BLaER1 (cell line): Measurements from ENCODE around the gene TRPV6.

Source experiments
- H3K27ac ChIP-seq: shearing (Covaris generic); formaldehyde crosslinking; 2 replicates; pipeline ENCODE4 v1.8.1; 2022
- H3K27me3 ChIP-seq: shearing (Covaris generic); formaldehyde crosslinking; 2 replicates; pipeline ENCODE4 v1.8.1; 2022
- H3K36me3 ChIP-seq: shearing (Covaris generic); formaldehyde crosslinking; 2 replicates; pipeline ENCODE4 v1.8.1; 2022
- H3K4me1 ChIP-seq: shearing (Covaris generic); formaldehyde crosslinking; 2 replicates; pipeline ENCODE4 v1.8.1; 2022
- H3K4me2 ChIP-seq: shearing (Covaris generic); formaldehyde crosslinking; 2 replicates; pipeline ENCODE4 v1.8.1; 2022
- H3K4me3 ChIP-seq: shearing (Covaris generic); formaldehyde crosslinking; 2 replicates; pipeline ENCODE4 v1.8.1; 2022
- H3K9ac ChIP-seq: shearing (Covaris generic); formaldehyde crosslinking; 2 replicates; pipeline ENCODE4 v1.8.1; 2022
- H3K9me3 ChIP-seq: shearing (Covaris generic); formaldehyde crosslinking; 2 replicates; pipeline ENCODE4 v1.8.1; 2022
- H4K20me1 ChIP-seq: shearing (Covaris generic); formaldehyde crosslinking; 2 replicates; pipeline ENCODE4 v1.8.1; 2022
- Cebpa-rat ChIP-seq: shearing (Covaris generic); IDR thresholded peaks from 2 replicates; pipeline ENCODE4 v1.8.1; 2022

The TRPV6 gene

DNA sequence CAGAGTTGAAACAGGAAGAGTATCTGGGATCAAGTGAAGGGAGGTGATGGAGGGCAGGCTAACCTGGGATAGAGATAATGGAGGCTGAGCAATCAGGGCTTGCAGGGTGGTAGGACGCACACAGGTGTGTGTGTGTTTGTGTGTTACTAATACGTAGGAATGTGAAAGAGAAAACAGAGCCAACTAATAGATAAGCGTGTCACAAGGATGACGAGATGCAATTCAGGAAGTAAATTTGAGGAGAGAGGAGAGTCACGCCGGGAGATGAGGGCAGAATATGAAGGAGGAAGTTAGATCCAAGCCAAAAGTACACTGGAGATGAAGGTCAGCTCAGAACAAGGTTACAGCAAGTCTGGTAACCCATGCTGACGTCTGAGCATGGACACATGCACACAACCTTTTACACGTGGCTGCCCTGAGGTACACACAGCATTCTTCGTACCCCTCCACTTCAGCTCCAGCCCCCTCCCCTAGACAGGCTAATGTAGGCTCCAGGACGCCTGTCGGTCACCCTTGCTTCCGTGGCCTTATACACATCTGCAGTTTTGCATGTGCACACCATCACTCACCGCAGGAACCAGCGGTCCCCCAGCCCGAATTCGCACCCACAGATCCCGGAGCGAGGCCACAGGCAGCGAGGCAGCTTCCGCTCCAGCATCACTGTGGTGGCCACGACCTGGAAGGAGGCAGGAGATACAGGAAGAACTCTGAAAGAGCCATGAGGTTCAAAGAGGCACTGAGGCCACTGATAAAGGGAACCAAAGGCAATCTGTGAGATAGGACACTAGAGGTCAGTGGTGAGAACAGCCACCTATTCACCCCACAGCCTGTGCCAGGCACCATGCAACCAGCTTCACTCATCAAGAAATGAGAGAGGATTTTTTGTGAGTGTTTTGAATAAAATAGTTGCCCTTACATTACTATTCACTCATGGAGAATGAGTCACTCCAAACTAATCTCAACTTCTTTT is 23.7 kb upstream of the TRPV6 start:
- no peak overlapping the region for H3K9ac ChIP-seq
- H3K9me3 ChIP-seq, result peaks cover 24% of the 10 kb centered on the region
- no peak overlapping the region for H3K27ac ChIP-seq
- H3K4me2 ChIP-seq, result no peak overlapping the region
- no peak for TF ChIP-seq Cebpa-rat
- H4K20me1 ChIP-seq, result no peaks in the 10 kb centered on the region
- H3K27me3 ChIP-seq, result no peaks in the 10 kb centered on the region
- H3K4me1 ChIP-seq, result no peaks in the 10 kb centered on the region
- H3K4me3 ChIP-seq, result no peak overlapping the region
- H3K36me3 ChIP-seq, result no peaks in the 10 kb centered on the region

DNA sequence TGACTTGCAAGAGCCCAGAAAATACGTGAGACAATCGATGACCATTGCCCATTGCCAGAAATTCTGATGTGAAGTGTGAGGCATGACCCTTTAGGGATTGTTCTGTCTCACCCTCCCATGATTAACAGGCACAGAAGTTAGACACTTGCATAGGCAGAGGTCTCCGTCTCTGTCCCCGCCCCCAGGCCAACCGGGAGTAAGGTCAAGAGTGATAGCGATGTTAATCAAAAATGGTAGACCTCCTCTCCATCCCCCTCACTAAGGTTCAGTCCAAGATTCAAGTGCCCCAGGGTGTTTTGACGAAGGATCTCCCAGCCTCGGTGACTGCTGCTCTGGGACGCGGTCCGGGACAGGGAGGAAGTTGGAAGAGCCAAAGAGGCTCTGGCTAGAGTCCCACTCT is 22.7 kb upstream of the TRPV6 start:
- H3K4me2 ChIP-seq, result no peak overlapping the region
- H3K9ac ChIP-seq, result no peak overlapping the region
- no peak overlapping the region for H3K27ac ChIP-seq
- no peak overlapping the region for H3K4me3 ChIP-seq
- peaks cover 30% of the 10 kb centered on the region for H3K9me3 ChIP-seq
- H4K20me1 ChIP-seq, result no peaks in the 10 kb centered on the region
- no peaks in the 10 kb centered on the region for H3K4me1 ChIP-seq
- H3K36me3 ChIP-seq, result no peaks in the 10 kb centered on the region
- no peaks in the 10 kb centered on the region for H3K27me3 ChIP-seq
- TF ChIP-seq Cebpa-rat, result no peak

DNA sequence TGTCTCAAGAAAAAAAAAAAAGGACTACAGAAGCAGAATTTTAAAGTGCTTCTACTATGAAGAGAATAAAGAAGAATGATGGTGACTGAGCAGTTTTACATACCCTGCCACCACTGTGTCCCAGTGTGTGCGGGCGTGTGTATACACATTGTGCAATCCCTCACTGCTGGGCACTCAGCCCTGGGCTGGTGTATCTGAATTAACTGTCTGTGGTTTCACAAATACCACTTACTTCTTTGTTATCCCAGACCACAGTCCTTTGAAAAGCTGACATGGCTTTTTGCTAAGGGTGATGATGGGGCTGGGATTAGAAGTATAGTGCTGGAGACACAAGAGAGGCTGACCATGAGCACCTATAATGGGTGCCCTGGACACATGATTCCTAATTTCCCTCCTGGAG is 21.1 kb upstream of the TRPV6 start:
- Histone ChIP-seq H3K4me3 (no peak overlapping the region), H3K9me3 (peaks cover 30% of the 10 kb centered on the region), H3K36me3 (no peaks in the 10 kb centered on the region), H3K4me2 (no peak overlapping the region), H3K27me3 (no peaks in the 10 kb centered on the region), H3K9ac (no peak overlapping the region), H4K20me1 (no peaks in the 10 kb centered on the region), H3K27ac (no peak overlapping the region), H3K4me1 (no peaks in the 10 kb centered on the region)
- no peak for TF ChIP-seq Cebpa-rat

DNA sequence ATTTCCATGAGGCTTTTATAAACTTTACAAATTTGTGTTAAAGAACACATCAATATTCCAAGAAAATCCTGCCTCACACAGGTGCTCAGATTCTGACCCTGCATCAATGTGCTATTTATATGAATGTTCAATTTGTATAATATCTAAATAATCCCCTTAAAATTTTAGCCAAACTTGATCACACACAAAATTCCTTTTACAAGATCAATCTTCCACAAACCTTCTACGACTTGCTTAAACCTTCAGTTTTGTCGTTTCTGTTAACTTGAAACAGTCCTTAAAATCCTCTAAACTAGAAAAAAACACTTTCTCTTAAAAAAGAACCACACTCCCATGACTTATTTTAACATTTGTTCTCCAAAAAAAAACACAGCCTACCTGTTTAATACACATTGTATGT is 20.2 kb upstream of the TRPV6 start:
- no peaks in the 10 kb centered on the region for H4K20me1 ChIP-seq
- H3K4me2 ChIP-seq, result no peak overlapping the region
- H3K27me3 ChIP-seq, result no peaks in the 10 kb centered on the region
- no peak overlapping the region for H3K27ac ChIP-seq
- no peak overlapping the region for H3K4me3 ChIP-seq
- H3K9ac ChIP-seq, result no peak overlapping the region
- no peaks in the 10 kb centered on the region for H3K36me3 ChIP-seq
- TF ChIP-seq Cebpa-rat, result no peak
- H3K4me1 ChIP-seq, result no peaks in the 10 kb centered on the region
- H3K9me3 ChIP-seq, result peaks cover 30% of the 10 kb centered on the region

DNA sequence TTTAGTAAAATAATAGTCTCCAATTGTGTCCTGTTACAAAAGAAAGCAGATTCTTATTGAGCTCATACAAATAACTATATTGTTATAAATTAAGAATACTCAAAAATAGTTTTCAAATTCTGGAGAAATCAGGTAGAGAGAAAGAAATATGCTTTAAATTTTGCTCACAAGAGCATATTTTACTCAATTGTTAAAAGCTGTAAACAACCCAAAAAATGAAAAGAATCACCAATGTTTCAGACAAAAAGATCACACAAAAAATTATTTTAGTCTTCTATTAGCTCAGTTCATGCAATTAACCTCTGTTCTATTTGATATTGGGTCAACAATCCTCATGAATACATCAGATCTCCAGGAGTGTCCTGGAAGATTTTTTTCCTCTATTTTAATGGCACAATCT is 18.6 kb upstream of the TRPV6 start:
- no peak for TF ChIP-seq Cebpa-rat
- Histone ChIP-seq H3K27ac (no peak overlapping the region), H3K9me3 (peaks cover 30% of the 10 kb centered on the region), H3K9ac (no peak overlapping the region), H3K4me3 (no peak overlapping the region), H3K4me1 (no peaks in the 10 kb centered on the region), H3K27me3 (no peaks in the 10 kb centered on the region), H3K36me3 (no peaks in the 10 kb centered on the region), H3K4me2 (no peak overlapping the region), H4K20me1 (no peaks in the 10 kb centered on the region)

DNA sequence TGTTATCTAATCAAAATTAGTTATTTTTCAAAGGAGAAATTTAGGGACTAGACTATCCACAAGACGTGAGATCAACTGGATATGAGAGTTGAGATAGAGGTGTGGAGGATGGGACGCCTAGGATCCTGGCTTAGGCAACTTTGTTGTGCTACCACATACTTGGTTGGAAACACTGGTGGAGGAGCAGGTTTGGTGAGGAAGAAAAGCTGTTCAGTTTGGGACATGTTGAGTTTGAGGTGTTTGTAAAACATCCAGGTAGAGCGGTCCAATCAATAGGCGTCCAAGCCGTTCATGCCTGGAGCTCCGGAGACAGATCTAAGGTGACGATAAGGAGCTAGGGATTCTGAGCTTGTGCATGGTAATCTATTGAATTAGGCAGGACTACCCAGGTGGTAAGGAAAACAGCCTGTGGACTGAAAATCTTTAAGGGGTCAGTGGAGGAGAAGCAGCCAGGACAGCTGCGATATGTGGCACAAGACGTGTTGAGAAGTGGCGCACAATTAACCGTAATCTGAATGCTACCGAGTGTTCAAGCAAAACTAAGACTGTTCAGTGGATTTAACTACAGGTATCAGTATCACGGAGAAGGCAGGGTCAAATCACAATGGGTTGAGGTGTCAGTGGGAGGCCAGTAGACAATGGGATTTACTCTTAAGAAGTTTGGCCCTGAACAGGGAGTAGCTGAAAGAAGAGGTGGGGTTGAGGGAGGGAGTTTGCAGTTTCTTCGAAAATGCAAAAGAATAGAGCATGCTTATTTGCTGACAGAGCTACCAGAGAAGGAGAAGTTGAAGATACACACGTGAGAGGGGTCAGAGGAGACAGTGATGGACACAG is 16.1 kb upstream of the TRPV6 start:
- H3K9ac ChIP-seq, result no peak overlapping the region
- H3K9me3 ChIP-seq, result peaks cover 30% of the 10 kb centered on the region
- no peak overlapping the region for H3K4me2 ChIP-seq
- H3K4me3 ChIP-seq, result no peak overlapping the region
- no peak for TF ChIP-seq Cebpa-rat
- no peaks in the 10 kb centered on the region for H3K4me1 ChIP-seq
- H3K27me3 ChIP-seq, result no peaks in the 10 kb centered on the region
- no peak overlapping the region for H3K27ac ChIP-seq
- no peaks in the 10 kb centered on the region for H3K36me3 ChIP-seq
- no peaks in the 10 kb centered on the region for H4K20me1 ChIP-seq

DNA sequence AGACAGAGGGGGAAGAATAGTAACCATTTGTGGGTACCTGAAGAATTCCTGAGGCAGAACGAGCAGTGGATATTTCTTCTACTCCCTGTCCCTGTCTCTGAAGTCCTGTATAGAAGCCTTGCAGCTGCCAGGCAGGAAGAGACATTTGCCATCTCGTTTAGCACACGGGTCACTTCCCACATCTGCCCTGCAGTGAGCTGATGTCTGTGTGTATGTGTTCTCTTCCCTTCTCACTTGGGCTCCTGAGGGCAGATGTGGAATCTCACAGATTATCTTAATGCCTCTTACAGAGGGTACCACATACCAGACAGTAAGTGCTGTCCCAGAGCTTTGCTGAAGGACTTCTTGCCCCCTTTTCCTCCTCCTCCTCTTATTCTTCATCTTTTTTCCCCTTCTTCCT is 14.1 kb upstream of the TRPV6 start:
- no peak for TF ChIP-seq Cebpa-rat
- H3K4me2 ChIP-seq, result no peak overlapping the region
- no peaks in the 10 kb centered on the region for H3K4me1 ChIP-seq
- no peaks in the 10 kb centered on the region for H3K36me3 ChIP-seq
- H3K9ac ChIP-seq, result no peak overlapping the region
- H3K27ac ChIP-seq, result no peak overlapping the region
- no peaks in the 10 kb centered on the region for H3K27me3 ChIP-seq
- H4K20me1 ChIP-seq, result no peaks in the 10 kb centered on the region
- peaks cover 11% of the 10 kb centered on the region for H3K9me3 ChIP-seq
- no peak overlapping the region for H3K4me3 ChIP-seq

DNA sequence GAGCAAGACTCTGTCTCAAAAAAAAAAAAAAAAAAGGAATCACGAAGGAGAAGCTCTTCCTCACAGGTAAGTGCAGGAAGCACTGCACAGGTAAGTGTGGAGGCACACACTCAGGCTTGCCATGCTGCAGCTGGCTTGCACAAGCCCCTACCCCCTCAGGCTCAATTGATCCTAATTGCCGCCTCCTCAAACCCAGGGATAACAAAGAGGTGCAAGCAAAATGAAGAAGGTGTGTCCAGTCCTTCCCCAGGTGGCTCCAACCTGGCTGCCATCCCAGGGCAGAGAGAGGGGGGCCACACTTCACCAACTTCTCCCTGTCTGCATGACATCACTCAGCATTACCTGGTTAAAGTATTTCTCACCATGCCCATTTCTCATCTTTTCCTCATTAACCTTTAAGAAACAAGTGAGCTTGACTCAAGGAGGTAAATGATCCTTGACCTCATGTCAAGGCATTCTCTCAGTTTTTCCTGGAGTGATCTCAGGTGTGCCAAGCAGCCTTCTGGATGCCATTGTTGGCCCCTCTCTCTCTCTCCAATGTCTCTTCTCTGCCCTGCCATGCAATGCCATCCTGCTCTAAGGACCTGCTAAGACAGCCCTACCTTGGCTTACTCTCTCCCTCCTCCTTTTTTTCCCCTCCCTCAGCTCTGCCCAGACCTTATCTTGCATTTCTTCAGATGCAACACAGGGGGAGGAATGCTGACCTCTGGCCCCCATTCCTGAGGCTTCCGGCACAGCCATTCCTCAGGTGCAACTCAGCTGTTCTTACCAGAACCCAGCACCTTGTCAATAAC is 13.0 kb upstream of the TRPV6 start:
- no peak for TF ChIP-seq Cebpa-rat
- Histone ChIP-seq H3K27ac (no peak overlapping the region), H3K4me1 (no peaks in the 10 kb centered on the region), H3K4me3 (no peak overlapping the region), H3K36me3 (no peaks in the 10 kb centered on the region), H3K9me3 (0 out of 2 replicates have a peak, but pooled peaks cover under 1% of the 10 kb centered on the region), H3K4me2 (no peak overlapping the region), H3K9ac (no peak overlapping the region), H3K27me3 (no peaks in the 10 kb centered on the region), H4K20me1 (no peaks in the 10 kb centered on the region)

DNA sequence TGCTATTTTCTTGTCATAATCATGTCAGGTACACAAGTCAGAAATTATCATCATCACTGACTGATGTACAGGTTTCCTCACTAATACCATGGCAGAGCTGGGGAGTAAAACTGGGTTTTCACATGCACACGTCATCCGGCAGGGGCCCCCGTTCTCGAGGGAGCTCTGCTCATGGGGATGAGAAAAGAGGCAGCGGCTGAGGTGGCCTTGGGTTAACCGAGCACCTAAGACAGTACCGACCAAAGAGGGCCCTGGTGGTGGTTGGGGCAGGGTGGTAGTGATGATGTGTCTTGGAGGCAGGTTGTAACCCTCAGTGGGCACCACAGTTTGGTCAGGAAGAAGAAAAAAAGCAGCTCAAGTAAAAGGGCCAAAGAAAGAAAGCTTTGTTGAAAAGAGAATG is 12.1 kb upstream of the TRPV6 start:
- Histone ChIP-seq H3K4me3 (no peak overlapping the region), H3K9me3 (no peaks in the 10 kb centered on the region), H3K36me3 (no peaks in the 10 kb centered on the region), H3K27me3 (no peaks in the 10 kb centered on the region), H3K4me1 (no peaks in the 10 kb centered on the region), H3K9ac (no peak overlapping the region), H4K20me1 (no peaks in the 10 kb centered on the region), H3K4me2 (no peak overlapping the region), H3K27ac (no peak overlapping the region)
- no peak for TF ChIP-seq Cebpa-rat
